HG02938 (cell line): ENCODE data around the gene ARMH1.

Experiments
- ATAC-seq: cut with Tn5 transposase; IDR thresholded peaks from one replicate; pipeline ENCODE4 v1.9.1; 2021; ENCODE audit warnings: mild to moderate bottlenecking, moderate library complexity; ENCODE audit not compliant: unreplicated experiment

The ARMH1 gene

DNA sequence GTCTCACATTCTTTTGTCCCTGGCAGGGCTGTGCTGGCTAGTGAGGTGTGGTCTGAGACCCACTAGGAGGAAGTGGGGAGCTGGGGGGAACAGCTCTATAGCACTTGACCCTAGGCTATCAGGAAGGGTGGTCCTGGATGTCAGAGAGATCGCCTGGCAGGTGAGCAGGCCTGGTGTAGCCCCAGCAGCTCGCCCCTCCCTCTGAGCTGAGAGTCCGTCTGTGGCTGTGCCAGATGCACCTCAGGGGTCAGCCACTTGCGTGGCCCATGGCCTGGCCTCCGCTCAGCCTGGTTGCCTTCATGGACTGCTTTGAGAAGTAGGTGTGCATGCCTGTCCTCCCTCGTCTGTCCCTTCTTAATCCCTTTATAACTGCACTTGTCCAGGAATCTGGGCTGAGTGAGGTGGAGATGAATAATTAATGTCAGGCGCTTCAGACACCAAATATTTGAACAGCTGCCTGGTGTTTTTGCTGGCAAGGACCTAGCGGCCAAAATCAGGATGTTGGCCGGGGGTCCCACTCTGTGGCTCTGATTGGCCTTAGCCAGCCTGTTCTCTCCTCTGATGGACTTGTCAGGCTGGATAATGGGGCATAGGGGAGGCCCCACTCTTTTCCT is 30.7 kb upstream of the ARMH1 start:
- ATAC-seq, result no peak

DNA sequence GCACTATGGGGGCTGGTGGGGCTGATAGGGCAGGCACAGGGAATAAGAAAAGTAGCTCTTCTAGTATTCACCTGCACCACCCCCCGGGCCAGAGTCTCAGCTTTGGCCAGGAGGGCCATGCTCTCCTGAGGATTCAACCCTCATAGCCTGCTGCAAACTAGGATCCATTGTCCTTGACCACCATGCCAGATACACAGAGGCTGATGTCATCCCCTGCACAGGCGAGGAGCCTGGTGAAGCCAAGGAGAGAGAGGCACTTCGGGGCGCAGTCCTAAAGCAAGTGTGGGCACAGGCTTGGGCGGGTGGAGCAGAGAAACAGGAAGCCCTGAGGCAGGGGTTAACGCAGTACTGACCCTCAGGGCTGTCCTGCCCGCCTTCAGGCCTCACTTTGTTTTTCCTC is 29.7 kb upstream of the ARMH1 start:
- no peak for ATAC-seq

DNA sequence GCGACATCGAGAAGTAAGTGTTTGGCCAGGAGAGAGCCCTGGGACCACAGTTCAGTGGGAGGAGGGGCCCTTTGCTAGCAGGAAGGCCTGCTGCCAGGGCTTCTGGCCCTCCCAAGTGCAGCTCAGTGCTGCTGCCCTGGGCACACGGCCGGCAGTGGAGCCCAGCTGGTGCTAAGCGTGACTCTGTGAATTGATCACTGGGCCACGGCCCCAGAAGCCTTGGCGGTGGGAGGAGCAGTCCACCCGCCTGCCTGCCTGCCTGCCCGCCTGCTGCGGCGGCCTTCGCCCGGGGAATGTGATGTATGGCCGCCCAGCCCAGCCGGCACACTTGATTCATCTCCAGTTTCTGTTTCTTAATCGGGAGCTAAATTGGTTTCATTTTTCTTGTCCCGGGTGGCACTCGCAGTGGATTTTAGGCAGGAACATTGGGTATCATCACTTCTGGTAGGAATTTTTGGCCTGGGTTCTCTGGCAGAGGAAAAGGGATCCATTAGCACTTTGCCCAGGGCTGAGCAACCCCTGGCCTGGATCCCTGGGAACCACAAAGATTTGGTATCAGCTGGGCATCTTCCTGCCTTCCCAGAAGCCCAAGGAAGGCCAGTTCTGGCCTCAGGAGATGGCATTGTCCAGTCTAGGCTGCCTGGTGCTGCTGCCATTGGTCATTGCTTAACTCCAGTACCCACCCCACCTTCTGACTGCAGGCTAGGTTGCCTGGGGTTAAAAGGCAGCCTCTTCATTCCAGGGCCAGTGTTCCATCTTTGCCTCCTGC is 28.9 kb upstream of the ARMH1 start:
- no peak for ATAC-seq

DNA sequence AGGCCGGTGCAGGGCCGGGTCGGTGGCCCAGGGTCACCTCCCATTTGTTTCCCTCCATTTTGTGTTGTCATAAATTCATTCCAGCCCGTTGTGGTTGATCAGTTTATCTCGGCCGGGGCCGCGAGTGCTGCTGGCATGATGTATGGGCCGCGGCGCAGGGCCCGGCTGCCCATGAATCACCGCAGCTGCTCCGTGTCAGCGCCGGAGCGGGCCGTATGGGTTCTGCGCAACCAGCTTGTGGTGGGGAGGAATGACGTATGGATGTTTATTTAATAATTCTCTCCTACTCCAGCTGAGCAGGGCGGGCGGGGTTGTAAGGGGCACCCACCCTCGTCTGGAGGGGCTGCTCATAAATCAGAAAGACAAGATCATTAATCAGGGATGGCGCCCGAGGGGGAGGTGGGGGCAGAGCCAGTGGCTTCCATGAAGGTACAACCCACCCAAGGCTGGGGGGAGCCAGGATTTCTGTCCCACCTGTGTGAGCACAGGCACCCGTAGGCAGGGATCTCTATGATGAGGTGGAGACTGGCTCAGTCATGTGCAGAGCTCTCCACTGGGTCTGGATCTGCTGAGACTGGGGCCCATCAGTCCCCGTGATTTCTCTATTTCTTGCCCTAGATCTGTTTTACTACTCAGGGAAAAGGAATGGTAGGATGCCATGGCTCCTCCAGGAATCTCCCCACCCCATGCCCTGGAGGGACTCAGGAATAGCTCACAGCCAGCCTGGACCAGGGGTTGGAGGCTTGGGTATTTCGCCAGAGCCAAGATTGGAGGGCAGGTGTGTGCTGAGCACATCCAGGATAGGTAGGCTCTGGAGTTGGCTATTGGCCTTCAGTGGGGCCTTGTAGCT is 28.0 kb upstream of the ARMH1 start:
- no peak for ATAC-seq

DNA sequence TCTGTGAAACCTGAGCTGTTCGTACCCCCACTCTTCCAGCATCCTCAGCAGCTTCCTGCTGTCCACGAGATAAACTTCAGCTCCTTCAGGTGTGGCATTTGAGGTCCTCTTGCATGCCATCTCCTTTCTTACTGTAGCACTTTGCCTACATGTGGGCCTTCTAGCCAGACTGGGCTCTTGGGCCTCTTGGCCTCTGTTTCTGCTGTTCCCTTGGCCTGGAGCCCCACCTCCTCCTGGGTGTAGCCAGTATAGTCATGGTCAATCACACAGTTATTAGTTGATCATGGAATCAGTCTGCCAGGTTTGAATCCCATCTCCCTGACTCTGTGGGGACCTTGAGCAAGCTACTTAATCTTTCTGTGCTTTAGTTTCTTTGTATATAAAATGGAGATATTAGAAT is 26.6 kb upstream of the ARMH1 start:
- ATAC-seq, result no peak

DNA sequence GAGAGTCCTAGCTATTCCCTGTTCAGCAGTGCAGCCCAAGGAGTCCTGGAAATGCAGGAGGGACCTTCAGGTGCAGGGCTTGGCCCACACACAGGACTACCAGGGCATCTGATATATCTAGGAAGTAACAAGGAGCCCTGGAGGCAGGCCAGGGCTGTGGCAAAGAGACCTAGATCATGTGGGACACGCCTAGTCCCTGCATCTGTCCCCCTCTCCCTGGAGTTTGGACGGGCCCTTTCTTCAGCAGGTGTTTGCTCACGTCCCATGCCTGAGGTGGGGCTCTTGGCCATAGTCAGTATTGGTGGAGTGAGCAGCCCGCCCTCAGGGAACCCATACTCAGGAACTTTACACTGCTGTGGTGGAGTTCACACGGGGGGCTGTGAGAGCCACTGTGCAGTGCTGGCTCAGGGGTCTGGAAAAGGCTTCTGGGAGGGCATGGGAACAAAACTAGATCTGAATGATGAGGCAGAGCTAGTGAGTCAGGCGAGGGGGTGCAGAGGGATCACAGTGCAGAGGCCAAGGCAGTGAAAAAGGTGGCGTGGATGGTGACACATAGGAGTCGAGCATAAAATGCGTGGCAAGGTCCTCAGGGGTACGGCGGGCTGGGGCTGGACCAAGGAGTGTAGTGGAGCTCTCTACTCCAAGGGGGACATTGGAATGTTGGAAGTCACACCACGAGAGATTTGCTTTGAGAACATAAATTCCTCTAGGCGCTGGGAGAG is 25.8 kb upstream of the ARMH1 start:
- no peak for ATAC-seq

DNA sequence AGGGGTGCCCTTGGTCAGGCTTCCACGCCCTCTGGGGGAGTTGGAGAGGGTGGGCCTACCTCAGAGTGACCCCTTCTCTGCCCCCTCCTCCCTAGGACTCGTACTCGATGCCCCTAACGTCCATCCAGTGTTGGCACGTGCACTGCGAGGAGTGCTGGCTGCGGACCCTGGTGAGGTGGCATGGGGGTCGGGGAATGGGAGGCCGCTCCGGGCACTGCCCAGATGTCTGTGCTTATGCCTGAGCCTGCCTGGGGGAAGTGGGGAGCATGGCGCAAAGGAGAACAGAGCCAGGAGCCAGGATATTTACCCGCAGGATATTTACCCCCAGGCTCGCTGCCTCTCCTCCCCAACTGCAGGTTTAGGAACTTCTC is 24.7 kb upstream of the ARMH1 start:
- no peak for ATAC-seq

DNA sequence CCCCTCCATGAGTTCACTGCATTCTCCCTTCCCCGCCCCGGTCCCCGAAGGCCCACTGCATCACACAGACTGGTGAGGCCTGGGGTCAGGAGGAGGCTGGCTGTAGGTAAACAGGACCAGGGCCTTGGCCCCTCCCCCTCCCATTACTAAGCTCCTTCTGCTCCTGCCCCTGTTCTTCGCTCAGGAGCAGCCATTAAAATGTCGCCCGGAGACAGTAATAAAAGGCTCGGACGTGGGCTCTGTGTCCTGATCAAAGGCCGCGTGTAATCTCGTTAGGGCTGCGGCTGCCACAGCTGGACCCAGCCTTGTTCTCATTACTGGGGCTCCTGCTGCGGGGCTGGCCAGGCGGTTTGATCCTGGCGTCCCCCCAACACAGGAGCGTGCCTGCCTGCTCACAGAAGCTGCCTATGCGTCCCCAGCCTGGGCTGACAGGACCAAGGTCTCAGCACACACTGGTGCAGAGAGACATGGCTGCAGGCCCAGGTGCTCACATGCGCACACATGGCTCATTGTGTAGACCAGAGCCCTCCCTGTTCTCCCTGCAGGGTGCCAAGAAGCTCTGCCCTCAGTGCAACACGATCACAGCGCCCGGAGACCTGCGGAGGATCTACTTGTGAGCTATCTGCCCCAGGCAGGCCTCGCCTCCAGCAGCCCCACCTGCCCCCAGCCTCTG is 24.2 kb upstream of the ARMH1 start:
- ATAC-seq, result no peak

DNA sequence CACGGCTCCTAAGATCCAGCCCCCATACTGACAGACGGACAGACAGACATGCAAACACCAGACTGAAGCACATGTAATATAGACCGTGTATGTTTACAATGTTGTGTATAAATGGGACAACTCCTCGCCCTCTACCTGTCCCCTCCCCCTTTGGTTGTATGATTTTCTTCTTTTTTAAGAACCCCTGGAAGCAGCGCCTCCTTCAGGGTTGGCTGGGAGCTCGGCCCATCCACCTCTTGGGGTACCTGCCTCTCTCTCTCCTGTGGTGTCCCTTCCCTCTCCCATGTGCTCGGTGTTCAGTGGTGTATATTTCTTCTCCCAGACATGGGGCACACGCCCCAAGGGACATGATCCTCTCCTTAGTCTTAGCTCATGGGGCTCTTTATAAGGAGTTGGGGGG is 23.4 kb upstream of the ARMH1 start:
- ATAC-seq, result no peak

DNA sequence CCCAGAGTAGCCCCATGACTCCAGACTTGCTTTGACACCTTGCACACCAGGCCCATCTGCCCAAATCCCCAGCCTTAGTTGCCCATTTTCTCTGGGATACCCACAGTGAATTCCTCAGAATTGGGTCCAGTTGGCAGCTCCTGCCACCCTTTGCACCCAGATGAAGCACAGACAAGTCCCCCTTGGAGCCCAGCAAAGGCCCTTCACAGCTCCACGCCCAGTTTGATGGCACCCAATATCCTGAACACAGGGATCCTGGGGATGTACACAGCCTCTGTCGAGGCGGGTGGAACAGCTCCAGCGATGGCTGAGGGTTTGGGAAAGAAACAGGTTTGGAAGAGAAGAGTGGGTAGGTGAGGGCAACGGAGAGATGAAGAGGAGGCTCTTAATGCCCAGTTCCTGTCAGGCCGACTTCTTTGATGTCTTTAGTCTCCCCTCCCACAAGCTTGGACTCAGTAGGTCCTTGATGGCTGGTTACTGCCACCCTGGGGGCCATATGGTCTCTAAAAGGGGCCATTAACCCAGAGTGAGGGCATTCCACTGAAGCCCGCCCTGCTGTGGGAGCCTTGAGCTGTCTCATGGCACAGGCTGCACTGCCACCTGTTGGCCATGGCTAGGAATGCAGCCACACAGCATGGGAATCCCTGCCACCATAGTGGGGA is 21.9 kb upstream of the ARMH1 start:
- ATAC-seq, result no peak

DNA sequence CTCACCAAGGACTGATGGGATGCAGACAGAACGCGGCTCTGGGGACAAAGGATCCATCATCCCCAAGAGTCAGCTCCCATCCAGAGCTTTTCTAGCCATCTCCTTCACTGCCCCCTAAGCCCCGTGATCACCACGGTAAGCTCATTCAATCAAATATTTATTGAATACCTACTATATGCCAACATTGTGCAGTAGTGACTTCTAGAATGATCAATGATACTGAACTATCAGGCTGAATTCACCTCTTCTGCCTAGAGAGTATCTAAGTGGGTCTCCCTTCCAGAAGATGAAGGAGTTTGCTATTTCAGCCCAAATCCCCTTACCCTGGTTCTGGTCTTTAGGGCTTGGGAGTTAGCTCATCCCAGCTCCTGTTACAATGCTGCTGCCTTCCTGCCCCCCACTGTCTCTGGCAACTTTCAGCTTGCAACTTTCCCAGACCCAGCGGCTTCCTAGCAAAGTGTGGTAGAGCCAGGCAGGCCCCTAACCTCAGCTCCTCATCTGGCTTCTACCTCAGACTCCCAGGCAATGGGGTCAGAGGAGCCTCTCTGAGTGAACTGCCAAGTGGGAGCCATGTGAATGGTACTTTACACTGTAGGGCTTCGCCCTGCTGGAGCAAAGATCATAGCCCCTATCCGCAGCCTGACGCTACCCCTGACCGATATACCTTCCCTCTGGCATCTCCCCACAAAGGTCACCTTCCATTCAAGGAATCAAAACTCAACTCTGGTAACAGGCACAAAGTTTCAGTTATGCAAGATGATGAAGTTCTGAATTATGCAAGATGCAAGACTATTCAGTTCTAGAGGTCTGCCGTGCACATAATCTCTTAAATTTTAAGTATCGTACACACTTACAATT is 21.2 kb upstream of the ARMH1 start:
- no peak for ATAC-seq

DNA sequence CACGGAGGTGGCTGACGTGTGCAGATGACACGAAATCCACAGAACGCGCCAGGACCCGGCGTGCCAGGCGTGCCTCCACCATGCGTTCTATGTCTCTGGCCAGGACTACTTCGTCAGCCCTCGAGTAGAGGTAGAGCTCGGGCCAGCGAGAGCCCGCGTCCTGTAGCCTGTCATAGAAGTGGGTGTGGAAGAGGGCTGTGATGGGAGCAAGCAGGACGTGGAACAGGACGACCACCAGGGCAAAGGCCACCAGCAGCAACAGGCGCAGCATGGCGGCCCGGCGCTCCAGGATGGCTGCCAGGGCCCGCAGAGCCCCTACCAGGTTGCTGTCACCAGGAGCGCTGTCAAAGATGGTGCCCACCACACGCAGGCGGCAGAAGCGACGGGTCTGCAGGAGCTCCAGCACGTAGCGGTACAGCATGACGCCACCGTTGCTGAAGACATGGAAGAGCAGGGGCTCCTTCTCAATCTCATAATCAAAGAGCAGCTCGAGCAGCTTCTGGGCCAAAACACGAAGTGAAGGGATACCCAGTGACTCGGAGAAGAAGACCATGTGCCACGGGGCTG is 19.8 kb upstream of the ARMH1 start:
- ATAC-seq, result no peak

DNA sequence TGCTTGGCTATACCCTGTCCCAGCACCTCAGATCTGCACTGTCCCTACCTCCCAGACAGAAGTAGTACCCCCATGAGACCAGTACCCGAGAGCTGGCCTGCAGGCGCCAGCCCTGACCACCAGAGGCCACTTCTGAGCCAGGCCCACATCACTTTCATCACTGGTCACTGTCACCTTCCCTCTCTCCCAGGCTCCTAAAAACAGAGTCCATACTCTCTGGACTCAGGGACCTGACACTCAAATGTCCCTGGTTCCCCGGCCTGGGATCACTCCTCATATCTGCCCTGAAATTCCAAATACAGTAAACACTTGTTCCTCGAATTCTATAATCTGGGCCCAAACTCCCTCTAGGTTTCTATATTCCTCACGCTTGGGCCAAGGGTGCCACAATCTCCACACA is 18.9 kb upstream of the ARMH1 start:
- ATAC-seq, result no peak

DNA sequence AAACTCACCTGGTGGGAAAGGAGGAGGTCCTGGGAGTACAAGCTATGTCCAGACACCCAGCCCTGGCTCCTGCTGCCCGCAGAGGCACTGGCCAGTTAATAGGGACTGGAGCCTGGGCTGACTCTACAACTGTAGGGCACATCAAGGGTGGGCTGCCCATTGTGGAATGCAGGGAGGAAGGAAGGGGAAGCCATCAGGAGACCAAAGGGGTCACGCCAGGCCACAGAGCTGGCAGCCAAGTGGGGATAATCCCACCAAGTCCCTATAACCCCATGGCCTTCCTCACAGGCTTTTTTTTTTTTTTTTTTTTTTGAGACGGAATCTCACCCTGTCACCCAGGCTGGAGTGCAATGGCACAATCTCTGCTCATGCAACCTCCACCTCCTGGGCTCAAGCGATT is 14.9 kb upstream of the ARMH1 start:
- no peak for ATAC-seq

DNA sequence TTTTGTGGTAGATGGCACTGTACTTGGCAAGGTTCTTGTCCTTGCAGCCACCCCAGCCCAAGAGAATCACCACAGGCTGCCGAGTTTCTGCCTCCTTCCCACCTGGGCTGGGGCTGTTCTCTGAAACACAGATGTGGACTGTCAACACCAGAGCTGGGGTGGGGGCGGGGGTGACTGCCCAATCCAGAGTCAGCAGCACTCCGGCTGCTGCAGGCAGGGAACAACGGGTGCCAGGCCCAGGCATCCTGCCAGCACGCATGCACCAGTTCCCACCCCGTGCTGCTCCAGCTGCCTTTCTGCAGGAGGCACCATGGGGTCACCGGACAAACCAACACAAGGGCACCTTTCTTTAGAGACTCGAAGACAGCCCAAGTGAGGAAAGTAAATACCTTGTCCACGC is 14.3 kb upstream of the ARMH1 start:
- no peak for ATAC-seq

DNA sequence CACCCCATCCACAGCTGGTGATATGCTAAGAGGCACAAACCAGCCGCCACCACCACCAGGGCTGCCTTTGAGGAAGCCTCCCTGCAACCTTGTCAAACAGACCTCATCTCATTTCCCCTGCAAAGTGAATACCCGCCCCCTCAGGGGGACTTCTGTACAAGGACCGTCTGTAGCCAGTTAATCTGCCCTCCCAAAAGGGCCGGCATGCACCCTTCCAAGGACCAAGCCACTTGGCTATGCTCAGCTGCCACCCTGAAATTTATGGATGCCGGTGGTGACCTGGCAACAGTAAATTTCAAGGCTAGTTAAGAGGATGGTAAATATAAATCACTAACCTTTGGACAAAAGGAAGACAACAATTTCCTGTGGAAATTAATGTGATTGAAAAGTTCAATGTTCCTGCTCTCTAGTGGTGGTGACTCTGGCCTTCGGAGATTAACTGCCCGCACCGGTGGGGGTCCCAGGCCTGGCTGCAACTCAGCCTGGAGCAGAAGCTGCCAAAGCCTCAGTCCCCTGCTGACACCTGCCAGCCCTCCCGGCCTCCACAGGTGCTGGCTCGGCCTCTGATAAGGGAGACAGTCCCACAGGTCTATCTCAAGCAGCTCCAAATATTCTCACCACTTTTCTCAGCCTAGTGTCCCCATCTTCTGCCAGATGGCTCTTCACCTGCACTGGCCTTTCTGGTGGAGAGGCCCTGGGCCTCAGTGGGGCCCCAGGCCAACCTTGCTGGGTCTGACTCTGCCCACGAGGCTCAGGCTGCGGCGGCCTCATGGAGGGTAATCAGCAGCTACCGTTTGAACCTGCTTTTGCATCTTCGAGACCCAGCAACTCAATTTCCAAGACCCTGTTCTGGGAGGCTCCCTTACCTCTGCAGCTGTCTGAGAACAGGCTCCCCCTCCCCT is 12.5 kb upstream of the ARMH1 start:
- ATAC-seq, result no peak

DNA sequence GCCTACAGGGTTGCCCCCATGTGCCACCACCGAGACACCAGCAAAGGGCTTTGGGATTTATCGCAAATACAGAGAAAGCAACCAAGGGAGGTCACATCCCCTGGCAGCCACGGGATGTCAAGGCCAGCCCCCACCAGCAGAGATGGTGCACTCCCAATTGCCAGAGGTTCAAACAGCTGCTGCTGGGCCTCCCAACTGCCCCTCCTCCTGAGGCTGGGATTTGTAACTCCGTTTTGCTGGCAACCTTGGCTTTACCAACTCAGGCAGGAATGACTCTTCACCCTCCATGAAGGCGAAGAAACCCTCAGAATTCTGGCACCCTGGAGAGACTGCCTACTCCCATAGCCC is 11.9 kb upstream of the ARMH1 start:
- ATAC-seq, result no peak

DNA sequence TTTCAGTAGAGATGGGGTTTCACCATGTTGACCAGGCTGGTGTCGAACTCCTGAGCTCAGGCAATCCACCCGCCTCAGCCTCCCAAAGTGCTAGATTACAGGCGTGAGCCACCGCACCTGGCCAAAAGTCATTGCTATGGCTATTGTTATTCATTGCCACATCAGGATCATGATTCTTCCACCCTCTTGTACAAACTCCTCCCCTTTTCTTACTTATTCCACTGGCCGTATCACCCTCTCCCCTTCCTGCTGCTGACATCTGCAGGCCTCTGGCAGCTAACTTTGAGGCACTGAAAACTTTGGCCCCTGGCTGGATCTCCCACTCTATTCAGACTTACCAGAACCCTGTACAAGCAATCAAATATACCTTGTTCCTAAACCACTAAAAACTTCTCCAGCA is 11.1 kb upstream of the ARMH1 start:
- no peak for ATAC-seq
